ENCODE measurements around the gene KIF22. TPM values are rescaled to one million over a fixed set of nuclear protein-coding genes. Genes with fewer than 3 reads are reported as not detected.
A peak's percentile ranks its signal among the peaks of the same experiment; 100 is the strongest.

Gene KIF22
- total RNA-seq, 1 experiment from 2014 or later, result 155 TPM

GRCh38 chr16:29821643-29822115 lies 31.1 kb downstream of the KIF22 start:
- TF ChIP-seq YY1 (IDR thresholded peaks at IDR 0.05; ENCODE audit: extremely low read depth, insufficient replicate concordance, low read depth, low read length), result no peak
- peak; percentile 37; the same call in 1 of the 2 replicates for TF ChIP-seq ZFX (IDR thresholded peaks at IDR 0.05)
- TF ChIP-seq SP1 (IDR thresholded peaks at IDR 0.05; ENCODE audit: low read depth), result no peak
- no peaks in the 10 kb centered on the region for H3K9me3 ChIP-seq (ENCODE audit: control insufficient read depth in 1 of 2, insufficient read depth in 1 of 2, low read depth in 1 of 2, low read length in 2 of 2)
- H4K20me1 ChIP-seq (ENCODE audit: insufficient read depth), result no peaks in the 10 kb centered on the region; the same call in 1 of the 2 replicates
- peaks cover 0 to 8% of the 10 kb centered on the region in 2 experiments; a peak in 2 of 4 replicates for H3K36me3 ChIP-seq (ENCODE audit: control insufficient read depth in 1 of 2, insufficient read depth in 2 of 2, low read length in 2 of 2)
- H2AFZ ChIP-seq (ENCODE audit: low read depth, low read length, poor library complexity, severe bottlenecking), result no peak overlapping the region
- intact Hi-C loops (cut with micrococcal nuclease), result loop anchor here (2.0 kb wide), 1 partner anchor 199 kb away; no protein-coding TSS in a partner anchor
- ChIA-PET CTCF (interaction anchor here (0.9 to 3.3 kb wide), 2 partner anchors 27 to 211 kb away, joined by 3 to 28 read pairs; no protein-coding TSS in a partner anchor), POLR2A (interaction anchor here (1.2 to 4.3 kb wide), 4 partner anchors 17 to 199 kb away, joined by 3 to 14 read pairs (median 7); partner anchors contain the start of gene SEZ6L2), RAD21 (ENCODE audit: low non-redundant PET in 1 of 2, low total read pairs in 2 of 2, uncharacterized antibody in 2 of 2, unreplicated experiment in 2 of 2) (interaction anchor here in 1 of 2 experiments (0.6 to 0.7 kb wide), 2 partner anchors 13 to 117 kb away, joined by 4 to 7 read pairs; no protein-coding TSS in a partner anchor)
- peak; percentile 49 for ATAC-seq
- no TSS peak for BruUV-seq (replicated peaks)
- no peaks in the 10 kb centered on the region for H3K9me2 ChIP-seq (ENCODE audit: insufficient read depth)
- peak; percentile 70 for DNase-seq (ENCODE audit: low read depth, low spot score)
- peaks cover 70 to 99% of the 10 kb centered on the region in 2 experiments for H3K4me1 ChIP-seq (ENCODE audit: control insufficient read depth in 1 of 2, insufficient read depth in 2 of 2, low read length in 2 of 2)
- H3K79me2 ChIP-seq (ENCODE audit: insufficient read depth, low read length), result peaks cover 74% of the 10 kb centered on the region
- H3K4me3 ChIP-seq (replicated peaks in 1 of 2; ENCODE audit: low read depth in 1 of 2, low read length in 2 of 2), result peak overlapping the region; percentile 74 to 86
- H3K4me2 ChIP-seq (ENCODE audit: low read length), result peak overlapping the region; percentile 78
- H3K27me3 ChIP-seq (ENCODE audit: insufficient read depth, low read length), result no peaks in the 10 kb centered on the region
- H3K9ac ChIP-seq (ENCODE audit: low read length), result peak overlapping the region; percentile 67
- peak overlapping the region; percentile 98 for H3K27ac ChIP-seq (ENCODE audit: low read depth, low read length)

GRCh38 chr16:29824589-29825144 lies 34.1 kb downstream of the KIF22 start:
- CTCF ChIA-PET, result interaction anchor here (0.6 to 4.9 kb wide), 3 partner anchors 8 to 208 kb away, joined by 3 to 29 read pairs (median 12); partner anchors contain the start of gene PAGR1
- BruUV-seq (replicated peaks), result no TSS peak
- Histone ChIP-seq H3K4me1 (ENCODE audit: control insufficient read depth in 1 of 2, insufficient read depth in 2 of 2, low read length in 2 of 2) (peaks cover 74 to 99% of the 10 kb centered on the region in 2 experiments), H3K27me3 (ENCODE audit: insufficient read depth, low read length) (no peaks in the 10 kb centered on the region), H4K20me1 (ENCODE audit: insufficient read depth) (no peaks in the 10 kb centered on the region; the same call in 1 of the 2 replicates), H3K27ac (ENCODE audit: low read depth, low read length) (peak overlapping the region; percentile 98), H3K36me3 (ENCODE audit: control insufficient read depth in 1 of 2, insufficient read depth in 2 of 2, low read length in 2 of 2) (no peaks in the 10 kb centered on the region; a peak in 1 of 4 replicates), H3K4me3 (replicated peaks in 1 of 2; ENCODE audit: low read depth in 1 of 2, low read length in 2 of 2) (peak overlapping the region in 1 of 2 experiments; percentile 38; a peak in 2 of 4 replicates), H3K9ac (ENCODE audit: low read length) (peak overlapping the region; percentile 56), H3K79me2 (ENCODE audit: insufficient read depth, low read length) (peaks cover 45% of the 10 kb centered on the region), H3K4me2 (ENCODE audit: low read length) (peak overlapping the region; percentile 78), H3K9me3 (ENCODE audit: control insufficient read depth in 1 of 2, insufficient read depth in 1 of 2, low read depth in 1 of 2, low read length in 2 of 2) (no peaks in the 10 kb centered on the region), H3K9me2 (ENCODE audit: insufficient read depth) (no peaks in the 10 kb centered on the region), H2AFZ (ENCODE audit: low read depth, low read length, poor library complexity, severe bottlenecking) (no peak overlapping the region)
- no peak for ATAC-seq
- RAD21 ChIA-PET (ENCODE audit: low non-redundant PET in 1 of 2, low total read pairs in 2 of 2, uncharacterized antibody in 2 of 2, unreplicated experiment in 2 of 2), result no interaction called here
- no peak for TF ChIP-seq CEBPB (IDR thresholded peaks at IDR 0.05; ENCODE audit: low read depth)
- TF ChIP-seq TCF7L2 (IDR thresholded peaks at IDR 0.05; ENCODE audit: borderline replicate concordance, extremely low read depth, insufficient read depth, insufficient read length), result no peak
- TF ChIP-seq SIN3A (IDR thresholded peaks at IDR 0.05; ENCODE audit: low read depth), result no peak
- no peak for TF ChIP-seq MAX (IDR thresholded peaks at IDR 0.05)
- no peak for TF ChIP-seq CTCF (IDR thresholded peaks at IDR 0.05 in 2 of 3, conservative IDR thresholded peaks at IDR 0.05 in 1 of 3; ENCODE audit: borderline replicate concordance in 1 of 3, insufficient read depth in 1 of 3, low read depth in 2 of 3, low read length in 2 of 3)
- no peak for DNase-seq (ENCODE audit: low read depth, low spot score)
- intact Hi-C loops (cut with micrococcal nuclease), result no loop called here
- POLR2A ChIA-PET, result interaction anchor here (1.1 to 1.4 kb wide), 2 partner anchors 9 to 17 kb away, joined by 3 to 5 read pairs; partner anchors contain the start of gene PAGR1
